ENCODE results near the gene ERC2. TPM values are rescaled to one million over a fixed set of nuclear protein-coding genes. Genes with fewer than 3 reads are reported as not detected.
A peak's percentile ranks its signal among the peaks of the same experiment; 100 is the strongest.

The ERC2 gene
- total and polyA plus RNA-seq, 2 of the 8 experiments (the other 6 are each of a cell fraction or from before 2014, with no cell fraction given): 16.4 to 22.8 TPM

DNA sequence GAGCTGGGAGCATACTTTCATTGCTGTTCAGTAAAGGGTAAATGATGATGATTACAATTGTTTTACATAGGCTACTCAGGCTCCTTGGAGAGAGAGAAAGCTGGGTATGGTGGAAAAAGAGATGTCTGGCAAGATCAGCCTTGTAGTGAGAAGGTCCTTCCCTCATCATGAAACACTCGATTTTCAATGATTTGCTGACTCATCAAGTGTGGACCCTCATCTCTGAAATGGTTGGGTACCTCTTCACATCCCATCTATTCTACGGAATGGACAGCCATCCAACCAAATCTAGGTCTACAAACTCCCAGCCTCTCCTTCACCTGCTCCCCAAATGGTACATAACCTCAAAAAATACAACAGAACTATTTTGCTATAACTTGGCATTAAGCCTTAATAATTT is 610.6 kb downstream of the ERC2 start:
- TF ChIP-seq, protein P1, sequence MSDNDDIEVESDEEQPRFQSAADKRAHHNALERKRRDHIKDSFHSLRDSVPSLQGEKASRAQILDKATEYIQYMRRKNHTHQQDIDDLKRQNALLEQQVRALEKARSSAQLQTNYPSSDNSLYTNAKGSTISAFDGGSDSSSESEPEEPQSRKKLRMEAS (IDR thresholded peaks at IDR 0.05): no peak
- peak; percentile 85 for TF ChIP-seq MAFK (IDR thresholded peaks at IDR 0.05; ENCODE audit: low read depth, low read length)

More for the DNA sequence above, 610.6 kb downstream of the ERC2 start:
- Histone ChIP-seq H3K4ac (replicated peaks; ENCODE audit: insufficient read length, low read depth, low read length) (no peak overlapping the region), H2BK12ac (ENCODE audit: low read depth, low read length) (no peak overlapping the region), H3K27me3 (replicated peaks in 1 of 4; ENCODE audit: control insufficient read depth in 3 of 4, extremely low read depth in 1 of 4, insufficient read depth in 3 of 4, low read length in 3 of 4) (no peaks in the 10 kb centered on the region), H3K4me3 (ENCODE audit: extremely low read depth in 1 of 4, insufficient read depth in 2 of 4, low read depth in 3 of 4, low read length in 4 of 4) (no peak overlapping the region), H4K91ac (replicated peaks; ENCODE audit: insufficient read length, low read length) (no peak overlapping the region), H3K18ac (ENCODE audit: extremely low read depth, low read length) (no peak overlapping the region), H3K9me3 (ENCODE audit: insufficient read depth in 2 of 2, low read depth in 1 of 2, low read length in 1 of 2) (no peaks in the 10 kb centered on the region), H3K36me3 (ENCODE audit: control insufficient read depth in 2 of 4, insufficient read depth in 4 of 4, low read length in 3 of 4) (no peaks in the 10 kb centered on the region), H3K79me2 (ENCODE audit: control insufficient read depth in 1 of 2, insufficient read depth in 2 of 2, low read length in 2 of 2) (no peaks in the 10 kb centered on the region), H2AFZ (ENCODE audit: low read length) (no peak overlapping the region), H2BK120ac (replicated peaks; ENCODE audit: low read depth, low read length) (no peak overlapping the region), H3K23me2 (ENCODE audit: low read depth, low read length) (no peaks in the 10 kb centered on the region), H3K14ac (ENCODE audit: insufficient read length) (no peak overlapping the region), H3K27ac (ENCODE audit: low read depth, low read length) (no peak overlapping the region), H3K4me2 (ENCODE audit: insufficient read depth in 1 of 2, low read depth in 2 of 2, low read length in 2 of 2) (no peak overlapping the region), H2BK5ac (ENCODE audit: low read depth, low read length) (no peak overlapping the region), H3K9ac (replicated peaks in 1 of 4; ENCODE audit: extremely low read depth in 1 of 4, low read depth in 3 of 4, low read length in 3 of 4) (no peak overlapping the region), H3K4me1 (replicated peaks in 1 of 4; ENCODE audit: control insufficient read depth in 3 of 4, insufficient read depth in 4 of 4, low read length in 3 of 4) (peaks cover 0 to 9% (median 4%) of the 10 kb centered on the region in 4 experiments; a peak in 4 of 7 replicates), H2BK15ac (ENCODE audit: low read length) (no peak overlapping the region), H2BK20ac (ENCODE audit: low read length) (no peak overlapping the region), H3K23ac (ENCODE audit: insufficient read length) (no peak overlapping the region), H4K5ac (ENCODE audit: insufficient read length, low read depth, low read length) (no peak overlapping the region), H3K56ac (replicated peaks; ENCODE audit: insufficient read length, low read depth, low read length) (no peak overlapping the region), H2AK5ac (ENCODE audit: low read depth, low read length) (no peak overlapping the region), H3K79me1 (ENCODE audit: low read depth, low read length) (no peaks in the 10 kb centered on the region), H4K8ac (ENCODE audit: extremely low read depth, insufficient read depth, low read length) (no peak overlapping the region), H4K20me1 (replicated peaks in 1 of 2; ENCODE audit: control insufficient read depth in 1 of 2, insufficient read depth in 2 of 2, low read length in 2 of 2) (no peaks in the 10 kb centered on the region)
- WGBS, 2 experiments (ENCODE audit: extremely low coverage in 1 of 2, insufficient coverage in 1 of 2, insufficient read length in 1 of 2, insufficient replicate concordance in 2 of 2, low coverage in 1 of 2, low lambda C conversion rate in 2 of 2, missing lambda C conversion rate in 1 of 2): 94% methylated on average over 2 of the region's 2 CpGs; no CpG with 5 or more reads in 1 of the 2 experiments
- POLR2A ChIA-PET (ENCODE audit: partially characterized antibody): no interaction called here
- FAIRE-seq: no peak
- CTCF ChIA-PET (ENCODE audit: partially characterized antibody): interaction anchor here (1.4 to 3.7 kb wide), 2 partner anchors 11 to 19 kb away, joined by 6 to 13 read pairs; no protein-coding TSS in a partner anchor
- DNase-seq (ENCODE audit: low read depth in 1 of 2, low spot score in 2 of 2): no peak

Measured in H1 (cell line).